DND-41 (cell line): ENCODE measurements around the gene PPIB.

Source experiments
- ATAC-seq: fragments of 200-7000 bp; cut with Tn5 transposase; 3 replicates; pipeline ENCODE4 v1.9.1; 2021; ENCODE audit warnings: low read depth; ENCODE audit not compliant: insufficient read depth
- DNase-seq: peaks from one replicate; pipeline ENCODE4 v3.0.0-alpha.2; 2020
- H2AFZ ChIP-seq: 2 replicates; pipeline ENCODE4 v1.6.0; 2012; ENCODE audit warnings: low read depth, low read length
- H3K27ac ChIP-seq: 2 replicates; pipeline ENCODE4 v1.5.1; 2012; ENCODE audit warnings: low read length, inconsistent platforms
- H3K27me3 ChIP-seq: fragments of 200-600 bp; sonication (generic); 2 replicates; pipeline ENCODE4 v1.6.0; 2012; ENCODE audit warnings: low read length, mild to moderate bottlenecking, inconsistent platforms; ENCODE audit not compliant: insufficient read depth, poor library complexity
- H3K36me3 ChIP-seq: 2 replicates; pipeline ENCODE4 v1.5.1; 2012; ENCODE audit warnings: low read length, inconsistent platforms; ENCODE audit not compliant: insufficient read depth
- H3K4me1 ChIP-seq: 2 replicates; pipeline ENCODE4 v1.5.1; 2012; ENCODE audit warnings: mild to moderate bottlenecking, low read length; ENCODE audit not compliant: insufficient read depth
- H3K4me2 ChIP-seq: 2 replicates; pipeline ENCODE4 v1.6.0; 2012; ENCODE audit warnings: mild to moderate bottlenecking, moderate library complexity, low read length, inconsistent platforms; ENCODE audit not compliant: insufficient read depth
- H3K4me3 ChIP-seq, 2 experiments: fragments of 200-600 bp in 1 of 2; shearing (Covaris generic) in 1 of 2; 2 replicates each; pipeline ENCODE4 v1.5.1; 2012 to 2016; ENCODE audit warnings: inconsistent platforms in 2 of 2, low read length in 2 of 2, mild to moderate bottlenecking in 2 of 2, low read depth in 1 of 2, moderate library complexity in 1 of 2
- H3K79me2 ChIP-seq: 2 replicates; pipeline ENCODE4 v1.6.0; 2012; ENCODE audit warnings: low read length, inconsistent platforms; ENCODE audit not compliant: insufficient read depth
- H3K9ac ChIP-seq: 2 replicates; pipeline ENCODE4 v1.6.0; 2012; ENCODE audit warnings: low read depth, mild to moderate bottlenecking, inconsistent platforms, low read length, moderate library complexity
- H3K9me3 ChIP-seq: 2 replicates; pipeline ENCODE4 v1.5.1; 2012; ENCODE audit warnings: low read length, moderate library complexity, mild to moderate bottlenecking, inconsistent platforms; ENCODE audit not compliant: insufficient read depth, severe bottlenecking
- H4K20me1 ChIP-seq: 2 replicates; pipeline ENCODE4 v1.6.0; 2012; ENCODE audit warnings: low read length; ENCODE audit not compliant: insufficient read depth
- EZH2 ChIP-seq: IDR thresholded peaks from 3 replicates; pipeline ENCODE4 v1.6.1; 2012; ENCODE audit warnings: borderline replicate concordance, low read depth, mild to moderate bottlenecking, moderate library complexity, low read length, inconsistent platforms; ENCODE audit not compliant: severe bottlenecking
- TF ChIP-seq, protein P1 (sequence below): IDR thresholded peaks from 2 replicates; pipeline ENCODE4 v1.5.1; 2012; ENCODE audit warnings: borderline replicate concordance, low read length, moderate library complexity, mild to moderate bottlenecking; ENCODE audit not compliant: poor library complexity, severe bottlenecking; ENCODE audit errors: extremely low read depth

The PPIB gene

DNA sequence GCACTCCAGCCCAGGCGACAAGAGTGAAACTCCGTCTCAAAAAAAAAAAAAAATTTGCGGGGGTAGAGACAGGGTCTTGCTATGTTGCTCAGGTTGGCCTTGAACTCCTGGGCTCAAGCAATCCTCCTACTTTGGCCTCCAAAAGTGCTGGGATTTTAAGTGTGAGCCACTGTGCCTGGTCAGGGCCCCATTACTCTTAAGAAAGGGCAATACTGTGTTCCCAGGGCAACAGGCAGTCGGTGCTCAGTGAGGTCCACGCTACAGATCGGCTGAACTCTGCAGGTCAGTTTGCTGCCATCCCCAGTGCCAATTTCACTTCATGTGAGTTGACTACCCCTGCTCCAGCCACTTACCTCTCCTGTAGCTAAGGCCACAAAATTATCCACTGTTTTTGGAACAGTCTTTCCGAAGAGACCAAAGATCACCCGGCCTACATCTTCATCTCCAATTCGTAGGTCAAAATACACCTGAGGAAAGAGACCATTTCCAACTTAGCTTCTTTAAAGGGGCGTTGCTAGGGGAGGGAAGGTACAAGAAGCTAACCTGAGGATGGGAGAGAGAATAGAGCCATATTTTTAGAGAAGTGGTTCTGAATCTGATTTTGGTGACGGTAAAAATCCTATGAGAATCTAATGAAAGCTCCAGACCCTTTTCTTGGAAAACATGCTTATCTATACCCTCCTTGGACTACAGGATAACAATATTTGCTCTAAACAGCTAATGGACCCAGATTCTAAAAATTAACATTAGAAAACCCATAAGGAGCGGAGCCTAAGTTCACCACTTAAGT, 939 bp downstream of the PPIB start:
- H3K4me1 ChIP-seq, result peaks cover 48% of the 10 kb centered on the region
- no peaks in the 10 kb centered on the region for H3K27me3 ChIP-seq
- no peak for ATAC-seq
- peak overlapping the region; percentile 73 for H3K9ac ChIP-seq
- H3K4me2 ChIP-seq, result peak overlapping the region; percentile 86
- H4K20me1 ChIP-seq, result peaks cover 6% of the 10 kb centered on the region; the same call in 1 of the 2 replicates
- peak overlapping the region; percentile 73 for H3K27ac ChIP-seq
- no peak for TF ChIP-seq EZH2
- H3K79me2 ChIP-seq, result peaks cover 32% of the 10 kb centered on the region
- no peak for DNase-seq
- peaks cover 39% of the 10 kb centered on the region for H3K36me3 ChIP-seq
- H2AFZ ChIP-seq, result no peak overlapping the region
- H3K9me3 ChIP-seq, result no peaks in the 10 kb centered on the region
- peak overlapping the region; percentile 72 to 82; a peak in 3 of 4 replicates for H3K4me3 ChIP-seq

DNA sequence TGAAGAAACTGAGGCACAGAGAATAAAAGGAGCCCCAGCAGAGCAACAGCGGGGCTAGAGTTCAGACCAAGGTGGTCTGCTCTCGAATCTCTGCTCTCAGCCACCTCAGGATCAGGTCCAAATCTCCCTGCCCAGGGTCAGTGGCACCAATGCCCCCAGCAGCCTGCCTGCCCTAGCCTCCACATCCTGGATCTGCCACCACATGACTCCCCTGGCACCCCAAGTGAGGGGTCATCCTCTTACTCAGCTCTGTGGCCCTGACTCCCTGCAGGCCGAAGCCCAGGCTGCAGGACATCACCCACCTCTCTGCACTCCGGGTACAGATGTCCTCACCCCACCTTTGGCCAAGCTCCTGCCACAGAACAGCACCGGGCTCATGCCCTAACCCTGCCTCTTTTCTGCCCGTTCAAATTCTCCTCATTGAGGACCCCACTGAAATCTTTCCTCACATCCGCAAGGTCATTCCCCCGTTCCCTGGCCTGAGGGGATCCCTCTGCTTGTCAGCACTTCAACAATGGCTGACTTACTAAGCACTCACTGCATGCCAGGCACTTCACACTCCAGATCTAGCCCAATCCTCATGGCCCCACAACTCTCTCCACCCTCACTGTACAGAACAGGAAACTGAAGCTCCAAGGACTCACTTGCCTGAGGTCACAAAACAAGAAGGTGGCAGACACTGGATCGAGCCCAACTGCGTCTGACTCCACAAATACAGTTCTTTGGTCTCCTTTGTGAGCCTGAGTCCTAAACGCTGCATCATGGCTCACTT, 4.3 kb downstream of the PPIB start:
- Histone ChIP-seq H3K4me2 (no peak overlapping the region), H3K79me2 (peaks cover 32% of the 10 kb centered on the region), H3K27ac (no peak overlapping the region)

DNA sequence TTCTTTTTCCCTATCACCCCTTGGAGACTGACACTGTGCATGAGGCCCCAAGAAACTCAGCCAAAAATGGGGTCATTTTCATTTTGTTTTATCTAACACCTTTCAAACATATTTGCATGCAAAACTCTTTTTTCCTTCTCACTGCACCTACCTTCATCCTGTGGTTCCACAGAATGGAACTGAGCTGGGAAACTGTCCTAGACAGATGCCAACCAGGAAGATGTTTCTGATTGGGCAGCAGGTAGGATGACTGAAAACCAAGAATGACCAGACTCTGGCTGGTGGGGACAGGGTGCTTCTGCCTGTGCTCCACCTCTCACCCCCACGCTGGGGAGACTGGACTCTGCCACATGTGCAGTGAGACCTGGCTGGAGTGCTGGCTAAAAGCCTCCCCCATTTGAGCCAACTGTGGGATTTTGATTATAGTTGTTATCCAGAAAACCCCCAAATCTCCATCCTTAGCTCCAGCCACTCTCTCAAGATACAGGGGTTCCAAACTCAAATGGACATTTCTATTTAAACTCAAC, 5.2 kb downstream of the PPIB start:
- DNase-seq (no peak), ATAC-seq (no peak)
- Histone ChIP-seq H3K4me3 (no peak overlapping the region), H3K4me2 (no peak overlapping the region), H3K9ac (no peak overlapping the region), H3K9me3 (no peaks in the 10 kb centered on the region), H3K27me3 (no peaks in the 10 kb centered on the region), H3K27ac (no peak overlapping the region), H2AFZ (no peak overlapping the region), H3K79me2 (peaks cover 28% of the 10 kb centered on the region), H4K20me1 (peaks cover 14% of the 10 kb centered on the region; the same call in 1 of the 2 replicates), H3K4me1 (peaks cover 48% of the 10 kb centered on the region), H3K36me3 (peaks cover 67% of the 10 kb centered on the region)
- no peak for TF ChIP-seq EZH2
- TF ChIP-seq, protein P1, sequence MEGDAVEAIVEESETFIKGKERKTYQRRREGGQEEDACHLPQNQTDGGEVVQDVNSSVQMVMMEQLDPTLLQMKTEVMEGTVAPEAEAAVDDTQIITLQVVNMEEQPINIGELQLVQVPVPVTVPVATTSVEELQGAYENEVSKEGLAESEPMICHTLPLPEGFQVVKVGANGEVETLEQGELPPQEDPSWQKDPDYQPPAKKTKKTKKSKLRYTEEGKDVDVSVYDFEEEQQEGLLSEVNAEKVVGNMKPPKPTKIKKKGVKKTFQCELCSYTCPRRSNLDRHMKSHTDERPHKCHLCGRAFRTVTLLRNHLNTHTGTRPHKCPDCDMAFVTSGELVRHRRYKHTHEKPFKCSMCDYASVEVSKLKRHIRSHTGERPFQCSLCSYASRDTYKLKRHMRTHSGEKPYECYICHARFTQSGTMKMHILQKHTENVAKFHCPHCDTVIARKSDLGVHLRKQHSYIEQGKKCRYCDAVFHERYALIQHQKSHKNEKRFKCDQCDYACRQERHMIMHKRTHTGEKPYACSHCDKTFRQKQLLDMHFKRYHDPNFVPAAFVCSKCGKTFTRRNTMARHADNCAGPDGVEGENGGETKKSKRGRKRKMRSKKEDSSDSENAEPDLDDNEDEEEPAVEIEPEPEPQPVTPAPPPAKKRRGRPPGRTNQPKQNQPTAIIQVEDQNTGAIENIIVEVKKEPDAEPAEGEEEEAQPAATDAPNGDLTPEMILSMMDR, result no peak

More for the DNA sequence above, 4.3 kb downstream of the PPIB start:
- H3K27me3 ChIP-seq, result no peaks in the 10 kb centered on the region
- no peak for TF ChIP-seq EZH2
- H2AFZ ChIP-seq, result no peak overlapping the region
- DNase-seq, result no peak
- H3K9me3 ChIP-seq, result no peaks in the 10 kb centered on the region
- H3K9ac ChIP-seq, result no peak overlapping the region
- peaks cover 67% of the 10 kb centered on the region for H3K36me3 ChIP-seq
- H4K20me1 ChIP-seq, result peaks cover 14% of the 10 kb centered on the region; the same call in 1 of the 2 replicates
- peaks cover 43% of the 10 kb centered on the region for H3K4me1 ChIP-seq
- H3K4me3 ChIP-seq, result no peak overlapping the region
- ATAC-seq, result no peak

DNA sequence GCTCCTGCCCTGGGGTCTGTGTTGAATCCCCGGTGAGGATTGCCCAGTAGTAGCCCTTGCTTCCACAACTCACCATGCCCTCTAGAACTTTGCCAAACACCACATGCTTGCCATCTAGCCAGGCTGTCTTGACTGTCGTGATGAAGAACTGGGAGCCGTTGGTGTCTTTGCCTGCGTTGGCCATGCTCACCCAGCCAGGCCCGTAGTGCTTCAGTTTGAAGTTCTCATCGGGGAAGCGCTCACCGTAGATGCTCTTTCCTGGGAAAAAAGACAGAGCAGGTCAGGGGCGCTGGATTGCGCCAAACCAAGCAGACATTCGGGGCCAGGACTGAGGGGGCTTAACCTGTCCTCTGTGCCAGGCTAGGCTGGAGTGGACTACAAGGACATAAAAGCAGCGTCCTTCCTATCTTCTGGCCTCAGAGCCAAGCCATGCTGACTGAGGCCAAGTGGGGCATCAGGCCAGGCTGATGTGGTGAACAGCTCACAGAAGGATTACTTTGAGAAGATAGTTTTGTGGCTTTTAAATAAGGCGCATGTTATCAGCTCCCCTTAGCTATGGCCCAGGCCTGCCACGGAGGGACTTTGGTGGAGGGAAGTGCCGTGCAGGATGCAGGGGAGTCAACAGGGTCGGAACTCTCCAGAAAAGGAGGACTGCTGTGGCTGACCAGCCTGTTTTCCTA, 6.0 kb downstream of the PPIB start:
- Histone ChIP-seq H3K9ac (no peak overlapping the region), H3K79me2 (peaks cover 20% of the 10 kb centered on the region), H4K20me1 (peaks cover 14% of the 10 kb centered on the region; the same call in 1 of the 2 replicates), H3K4me3 (no peak overlapping the region), H3K4me1 (peaks cover 43% of the 10 kb centered on the region), H3K4me2 (no peak overlapping the region), H3K36me3 (peaks cover 64% of the 10 kb centered on the region), H3K27ac (no peak overlapping the region), H3K9me3 (no peaks in the 10 kb centered on the region), H2AFZ (no peak overlapping the region), H3K27me3 (no peaks in the 10 kb centered on the region)
- TF ChIP-seq, protein P1, result no peak
- TF ChIP-seq EZH2, result no peak
- DNase-seq (no peak), ATAC-seq (no peak)
